ENCODE measurements around the gene RBX1. TPM values are rescaled to one million over a fixed set of nuclear protein-coding genes. Genes with fewer than 3 reads are reported as not detected.

Gene RBX1
- total RNA-seq, 1 donor from 2014 or later, result 60.4 TPM

GRCh38 chr22:40920526-40920925, 30.7 kb upstream of the RBX1 start:
- Mint-ChIP-seq H3K4me1 (peaks cover 3% of the 10 kb centered on the region), H3K36me3 (peaks cover 25% of the 10 kb centered on the region), H3K27me3 (ENCODE audit: low read depth) (no peaks in the 10 kb centered on the region), H3K4me3 (no peak overlapping the region), H3K27ac (no peak overlapping the region), H3K9me3 (no peaks in the 10 kb centered on the region)
- no peak for TF ChIP-seq CTCF (IDR thresholded peaks at IDR 0.05; ENCODE audit: unreplicated experiment)
- no peak for DNase-seq (ENCODE audit: low spot score in 2 of 2, unreplicated experiment in 2 of 2)

GRCh38 chr22:40922484-40923303, 28.5 kb upstream of the RBX1 start:
- no peak for DNase-seq (ENCODE audit: low spot score in 2 of 2, unreplicated experiment in 2 of 2)

GRCh38 chr22:40928657-40929056, 22.5 kb upstream of the RBX1 start:
- Mint-ChIP-seq H3K36me3 (peaks cover 22% of the 10 kb centered on the region), H3K4me1 (peaks cover 9% of the 10 kb centered on the region), H3K27ac (peak overlapping the region; percentile 86), H3K9me3 (no peaks in the 10 kb centered on the region), H3K4me3 (no peak overlapping the region), H3K27me3 (ENCODE audit: low read depth) (no peaks in the 10 kb centered on the region)
- no peak for DNase-seq (ENCODE audit: low spot score in 2 of 2, unreplicated experiment in 2 of 2)
- TF ChIP-seq CTCF (IDR thresholded peaks at IDR 0.05; ENCODE audit: unreplicated experiment), result no peak

More at GRCh38 chr22:40922484-40923303, 28.5 kb upstream of the RBX1 start:
- no peak overlapping the region for H3K4me3 Mint-ChIP-seq
- peak overlapping the region; percentile 37 for H3K27ac Mint-ChIP-seq
- H3K36me3 Mint-ChIP-seq, result peaks cover 22% of the 10 kb centered on the region
- H3K27me3 Mint-ChIP-seq (ENCODE audit: low read depth), result no peaks in the 10 kb centered on the region
- peak; percentile 78 for TF ChIP-seq CTCF (IDR thresholded peaks at IDR 0.05; ENCODE audit: unreplicated experiment)
- no peaks in the 10 kb centered on the region for H3K9me3 Mint-ChIP-seq
- H3K4me1 Mint-ChIP-seq, result peaks cover 3% of the 10 kb centered on the region

GRCh38 chr22:40932396-40932795, 18.8 kb upstream of the RBX1 start:
- Mint-ChIP-seq H3K36me3 (peaks cover 11% of the 10 kb centered on the region), H3K27ac (no peak overlapping the region), H3K4me1 (peaks cover 9% of the 10 kb centered on the region), H3K4me3 (no peak overlapping the region), H3K9me3 (no peaks in the 10 kb centered on the region), H3K27me3 (ENCODE audit: low read depth) (no peaks in the 10 kb centered on the region)
- no peak for TF ChIP-seq CTCF (IDR thresholded peaks at IDR 0.05; ENCODE audit: unreplicated experiment)
- DNase-seq (ENCODE audit: low spot score in 2 of 2, unreplicated experiment in 2 of 2), result no peak

- no peaks in the 10 kb centered on the region for H3K4me1 Mint-ChIP-seq
- no peaks in the 10 kb centered on the region for H3K9me3 Mint-ChIP-seq
- H3K4me3 Mint-ChIP-seq, result no peak overlapping the region
Observed at GRCh38 chr22:40939202-40939601, 12.0 kb upstream of the RBX1 start.

More at GRCh38 chr22:40939202-40939601, 12.0 kb upstream of the RBX1 start:
- no peak overlapping the region for H3K27ac Mint-ChIP-seq
- no peak for TF ChIP-seq CTCF (IDR thresholded peaks at IDR 0.05; ENCODE audit: unreplicated experiment)
- no peaks in the 10 kb centered on the region for H3K27me3 Mint-ChIP-seq (ENCODE audit: low read depth)
- DNase-seq (ENCODE audit: low spot score in 2 of 2, unreplicated experiment in 2 of 2), result no peak
- H3K36me3 Mint-ChIP-seq, result peaks cover 3% of the 10 kb centered on the region

All from mesothelial cell of epicardium (in vitro differentiated cells).